ENCODE measurements around the gene PLK1. TPM values are rescaled to one million over a fixed set of nuclear protein-coding genes. Genes with fewer than 3 reads are reported as not detected.

The PLK1 gene
- total and polyA plus RNA-seq, 2 of the 13 experiments (the other 11 are each of a cell fraction or from before 2014, with no cell fraction given) = 71.5 to 76.3 TPM

GRCh38 chr16:23678430-23679273 lies at the start of gene PLK1 (continued):
- TF ChIP-seq ZBTB43 (CRISPR knock-in tag; conservative IDR thresholded peaks at IDR 0.05) (no peak), SCMH1 (CRISPR knock-in tag; IDR thresholded peaks at IDR 0.05; ENCODE audit: borderline replicate concordance) (no peak), MTERF4 (CRISPR knock-in tag; IDR thresholded peaks at IDR 0.05) (no peak), TERF1 (CRISPR knock-in tag; IDR thresholded peaks at IDR 0.05) (peak; percentile 99), ZNF207 (IDR thresholded peaks at IDR 0.05; ENCODE audit: borderline replicate concordance) (no peak), ZSCAN21 (CRISPR knock-in tag; IDR thresholded peaks at IDR 0.05; ENCODE audit: borderline replicate concordance) (peak; percentile 100), ZNF558 (CRISPR knock-in tag; IDR thresholded peaks at IDR 0.05; ENCODE audit: borderline replicate concordance) (no peak; the same call in none of the 2 replicates), SMAD3 (CRISPR knock-in tag; IDR thresholded peaks at IDR 0.05) (peak; percentile 88), ZFP91 (CRISPR knock-in tag; IDR thresholded peaks at IDR 0.05; ENCODE audit: borderline replicate concordance) (peak; percentile 92; the same call in 1 of the 2 replicates), RXRA (CRISPR knock-in tag; IDR thresholded peaks at IDR 0.05) (peak; percentile 57; the same call in 1 of the 2 replicates), CERS6 (CRISPR knock-in tag; IDR thresholded peaks at IDR 0.05) (no peak; the same call in 1 of the 2 replicates), NFE2L1 (CRISPR knock-in tag; IDR thresholded peaks at IDR 0.05; ENCODE audit: borderline replicate concordance) (no peak), ARNT (IDR thresholded peaks at IDR 0.05) (no peak), MEIS1 (CRISPR knock-in tag; IDR thresholded peaks at IDR 0.05; ENCODE audit: borderline replicate concordance) (peak; percentile 94; the same call in 1 of the 2 replicates), MIER2 (CRISPR knock-in tag; IDR thresholded peaks at IDR 0.05) (no peak; the same call in 1 of the 2 replicates), CENPT (CRISPR knock-in tag; IDR thresholded peaks at IDR 0.05; ENCODE audit: low read depth) (peak; percentile 100), NFE2 (CRISPR knock-in tag; IDR thresholded peaks at IDR 0.05) (peak; percentile 33; the same call in 1 of the 2 replicates), PBX3 (CRISPR knock-in tag; IDR thresholded peaks at IDR 0.05; ENCODE audit: borderline replicate concordance) (no peak), ZNF703 (CRISPR knock-in tag; IDR thresholded peaks at IDR 0.05; ENCODE audit: borderline replicate concordance) (peak; percentile 91; the same call in 1 of the 2 replicates), NPAS2 (CRISPR knock-in tag; IDR thresholded peaks at IDR 0.05; ENCODE audit: borderline replicate concordance) (no peak), ZNF224 (CRISPR knock-in tag; IDR thresholded peaks at IDR 0.05) (peak; percentile 88)

Data from HepG2 (cell line).